GM18868 (cell line): ENCODE data around the gene ITPRID2.

Experiments
- ATAC-seq: cut with Tn5 transposase; IDR thresholded peaks from one replicate; pipeline ENCODE4 v1.9.1; 2021; ENCODE audit warnings: mild to moderate bottlenecking, moderate library complexity; ENCODE audit not compliant: unreplicated experiment

The ITPRID2 gene

DNA sequence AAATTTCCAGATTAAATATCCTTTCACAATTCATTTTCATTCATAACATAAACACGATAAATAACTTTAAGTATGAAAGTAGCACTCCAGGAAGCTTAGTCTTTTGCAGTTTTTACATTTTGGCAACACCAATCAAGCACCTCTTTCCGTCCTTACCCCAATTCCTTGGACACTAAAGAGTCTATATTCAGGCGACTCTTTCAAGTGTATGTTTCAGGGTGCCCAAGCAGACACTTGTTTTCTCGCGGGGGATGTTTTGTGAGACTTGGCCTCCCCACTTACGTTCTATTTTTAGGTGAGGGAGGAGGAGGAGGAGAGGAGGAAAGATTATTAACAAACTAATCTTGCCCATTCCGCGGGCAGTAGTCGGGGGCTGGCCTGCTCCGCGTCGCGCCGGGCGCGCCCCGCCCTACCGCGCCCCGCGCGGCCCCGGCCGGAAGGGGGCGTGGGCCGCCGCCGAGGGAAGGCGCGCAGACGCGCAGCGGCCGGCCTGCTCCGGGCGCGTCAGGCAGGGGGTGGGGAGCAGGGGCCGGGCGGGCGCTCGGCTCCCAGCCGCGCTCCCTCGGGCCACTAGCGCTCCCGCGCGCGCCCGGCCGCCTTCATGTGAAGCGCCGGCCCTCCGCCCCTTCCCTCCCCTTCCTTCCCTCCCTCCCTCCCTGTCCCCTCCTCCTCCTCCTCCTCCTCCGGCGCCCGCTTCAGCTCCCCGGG, at the start of gene ITPRID2:
ITPRID2 (plus strand) TSS at position 473 of the 708 bp plus-strand sequence. CDS start 337 bp downstream, outside the sequence.
- ATAC-seq = peak; percentile 91

DNA sequence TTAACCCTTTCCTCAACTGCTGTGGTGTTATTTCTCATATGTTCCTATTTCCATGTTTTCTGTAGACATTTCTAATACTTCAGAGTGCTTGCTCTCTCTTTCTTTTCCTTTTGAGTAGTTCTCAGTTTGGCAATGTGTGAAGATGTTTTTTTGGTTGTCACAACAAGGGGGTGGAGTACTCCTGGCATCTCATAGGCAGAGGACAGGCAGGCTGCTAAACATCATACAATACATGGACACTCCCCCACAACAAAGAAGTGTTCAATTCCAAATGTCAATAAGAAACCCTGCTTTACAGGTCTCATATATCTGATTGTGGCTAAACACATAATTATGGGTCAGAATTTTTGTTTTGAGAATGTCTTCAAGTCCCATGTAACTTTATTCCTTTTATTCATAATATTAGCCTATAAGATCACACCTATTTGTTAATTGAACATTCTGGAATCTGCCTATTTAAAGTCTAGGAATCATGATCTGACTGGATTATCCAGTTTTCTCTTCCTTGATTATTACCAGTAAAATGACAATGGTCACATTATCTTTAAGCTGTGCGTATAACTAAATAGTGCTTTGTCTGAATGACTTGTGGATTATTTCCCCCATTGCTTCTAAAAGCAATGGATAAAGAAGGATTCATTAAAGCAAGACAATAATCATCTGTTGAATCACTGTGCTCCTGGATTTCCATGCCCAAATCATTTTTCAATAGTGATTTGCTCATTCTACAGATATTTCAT, 46.8 kb upstream of the ITPRID2 start:
- ATAC-seq = no peak

DNA sequence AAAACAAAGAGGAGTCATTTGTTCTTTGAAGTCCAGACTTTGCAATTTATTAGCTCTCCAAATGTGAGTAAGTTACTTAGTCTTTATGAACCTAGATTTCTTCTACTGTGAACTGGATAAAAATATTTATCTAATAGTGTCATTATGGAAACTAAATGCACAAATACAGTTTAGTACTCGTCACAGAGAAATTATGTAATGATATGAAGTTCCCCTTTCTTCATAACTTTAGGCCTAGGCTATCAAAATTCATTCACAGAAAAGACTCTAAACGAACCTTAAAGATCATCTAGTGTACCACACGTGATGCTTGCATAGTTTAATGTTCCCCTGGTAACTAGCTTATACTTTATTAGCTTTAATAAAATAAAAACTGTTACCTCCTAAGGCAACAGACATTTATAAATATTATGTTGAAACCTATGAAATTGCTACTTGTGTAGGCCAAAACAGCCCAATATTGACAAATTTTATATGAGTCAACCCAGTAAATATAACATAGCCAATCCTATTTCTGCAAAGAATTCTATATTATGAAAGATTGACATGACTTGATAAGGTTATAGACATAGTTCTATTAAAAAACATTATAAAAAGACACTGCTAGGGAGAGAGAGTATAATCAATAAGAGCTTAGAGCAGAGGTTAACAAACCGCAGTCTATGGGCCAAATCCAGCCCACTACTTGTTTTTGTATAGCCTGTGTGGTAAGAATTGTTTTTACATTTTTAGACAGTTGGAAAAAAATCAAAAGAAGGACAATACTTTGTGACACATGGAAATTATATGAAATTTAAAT, 44.9 kb upstream of the ITPRID2 start:
- ATAC-seq = no peak

DNA sequence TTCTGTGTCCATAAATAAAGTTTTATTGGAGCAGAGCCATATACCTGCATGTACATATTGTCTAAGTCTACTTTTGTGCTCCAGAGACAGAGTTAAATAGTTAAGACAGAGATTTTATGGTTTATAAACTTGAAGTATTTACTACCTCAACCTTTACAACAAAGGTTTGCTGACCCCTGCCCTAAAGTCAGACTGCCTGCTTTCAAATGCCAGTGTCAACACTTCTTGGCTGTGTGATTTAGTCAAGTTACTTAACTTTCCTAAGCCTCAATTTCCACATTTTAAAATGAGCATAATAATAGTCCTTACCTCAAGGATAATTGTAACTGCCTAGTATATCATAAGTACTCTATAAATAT, 44.4 kb upstream of the ITPRID2 start:
- no peak for ATAC-seq

DNA sequence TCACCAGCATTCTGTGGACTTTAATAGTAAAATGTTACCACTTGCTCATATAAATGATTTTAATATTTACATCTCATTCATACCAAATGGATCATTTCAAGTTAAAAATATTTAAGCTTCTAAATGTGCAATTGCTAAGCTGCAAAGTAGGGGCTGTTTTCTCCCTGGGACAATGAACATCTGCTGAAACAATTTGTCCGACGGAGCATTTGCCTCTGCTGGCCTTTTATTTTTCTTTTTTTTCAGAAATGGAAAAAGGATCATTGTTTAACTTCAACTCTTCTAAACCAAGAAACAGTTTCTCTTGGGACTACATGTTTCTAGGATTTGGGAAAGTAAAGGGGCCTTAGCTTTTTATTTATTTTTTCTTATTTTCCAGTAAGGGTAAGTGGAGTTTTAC, 43.8 kb upstream of the ITPRID2 start:
- ATAC-seq = no peak

DNA sequence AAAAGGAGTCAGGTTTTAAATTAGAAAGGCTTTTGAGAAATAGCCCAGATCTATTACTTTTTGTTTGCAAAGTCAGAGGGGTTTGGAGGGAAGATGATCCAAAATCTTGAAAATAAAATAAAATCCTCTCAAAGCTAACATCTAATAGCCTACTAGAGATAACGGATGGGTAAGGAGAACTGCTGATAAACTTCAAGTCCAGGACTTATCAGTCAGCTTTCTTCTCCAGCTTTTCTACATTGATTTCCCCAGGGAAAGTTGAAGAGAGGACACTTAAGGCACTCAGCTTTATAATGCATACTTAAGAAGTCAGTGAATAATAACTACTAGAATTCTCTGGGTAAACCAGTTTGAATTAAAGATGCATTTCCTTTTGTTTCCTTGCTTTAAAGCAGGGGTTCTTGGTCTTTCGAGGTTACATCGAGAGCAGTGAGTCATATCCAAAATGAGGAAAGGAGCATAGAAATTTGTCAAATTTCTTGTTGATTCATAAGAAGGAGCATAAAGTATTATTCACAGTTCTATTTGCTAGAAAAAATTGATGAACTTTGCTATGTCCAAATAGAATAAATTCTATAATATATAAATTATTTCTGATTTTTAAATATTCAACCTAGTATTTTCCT, 43.2 kb upstream of the ITPRID2 start:
- no peak for ATAC-seq

DNA sequence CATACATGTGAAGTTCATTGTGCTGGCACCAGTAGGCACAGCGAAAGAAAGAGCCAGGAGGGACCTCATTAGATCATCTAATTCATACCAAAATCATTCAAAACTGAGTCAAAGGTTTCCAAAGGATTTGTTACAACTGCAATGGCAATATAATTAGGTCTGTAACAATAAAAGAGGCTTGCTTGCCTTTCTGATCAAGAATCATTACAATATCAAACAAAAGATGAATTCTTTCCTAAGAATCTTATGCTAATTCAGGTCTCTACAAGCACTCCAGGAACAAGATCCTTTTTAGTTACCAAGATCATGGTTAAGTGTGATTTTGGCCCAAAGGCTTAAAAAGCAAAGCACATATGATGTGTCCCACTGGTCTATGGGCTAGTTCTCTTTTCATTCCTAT, 41.9 kb upstream of the ITPRID2 start:
- ATAC-seq = no peak

DNA sequence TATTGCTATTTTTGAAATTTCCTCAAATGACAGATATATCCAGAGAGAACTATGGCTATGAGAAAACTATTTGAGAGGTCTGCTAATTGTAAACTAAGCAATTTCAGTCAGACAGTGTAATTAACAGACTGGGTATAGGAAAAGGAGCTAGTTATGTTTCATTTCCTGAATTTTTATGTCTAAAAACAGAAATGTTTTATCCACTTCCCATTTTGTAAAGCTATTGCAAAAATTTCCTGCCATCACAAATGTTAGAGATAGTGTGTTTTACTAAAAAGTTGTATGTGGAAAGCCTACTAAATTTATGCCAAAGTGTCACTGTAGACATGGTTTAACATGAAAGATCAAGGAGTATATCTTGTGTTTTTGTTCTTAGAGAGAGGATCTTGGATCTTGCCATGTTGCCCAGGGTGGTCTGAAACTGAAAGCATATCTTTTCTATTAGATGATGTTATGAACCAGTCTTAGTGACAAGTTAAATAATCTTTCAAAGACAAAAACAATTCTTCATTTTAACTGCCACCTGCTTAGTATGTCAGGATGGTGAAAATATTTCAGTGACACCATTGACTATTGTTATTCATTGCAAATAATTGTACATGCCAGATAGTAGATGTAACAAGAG, 40.5 kb upstream of the ITPRID2 start:
- ATAC-seq = peak; percentile 59

DNA sequence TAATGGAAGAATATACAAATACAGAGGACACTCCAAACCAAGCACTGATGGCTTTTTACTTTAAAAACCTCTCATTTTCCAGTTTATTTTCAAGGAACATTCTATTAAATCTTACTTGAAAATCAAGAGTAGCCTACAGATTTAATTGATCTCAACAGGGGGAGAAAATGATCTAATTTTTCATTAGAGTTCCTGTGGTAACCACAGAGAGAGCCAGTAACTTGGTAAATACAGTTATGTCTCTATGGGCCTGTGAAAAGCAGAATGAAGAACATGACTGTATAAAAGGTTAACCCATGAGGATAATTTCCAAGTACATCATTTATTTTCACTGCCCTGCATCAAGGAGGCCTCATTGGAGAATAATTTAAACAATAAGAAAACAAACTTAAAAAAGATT, 39.8 kb upstream of the ITPRID2 start:
- ATAC-seq = no peak

DNA sequence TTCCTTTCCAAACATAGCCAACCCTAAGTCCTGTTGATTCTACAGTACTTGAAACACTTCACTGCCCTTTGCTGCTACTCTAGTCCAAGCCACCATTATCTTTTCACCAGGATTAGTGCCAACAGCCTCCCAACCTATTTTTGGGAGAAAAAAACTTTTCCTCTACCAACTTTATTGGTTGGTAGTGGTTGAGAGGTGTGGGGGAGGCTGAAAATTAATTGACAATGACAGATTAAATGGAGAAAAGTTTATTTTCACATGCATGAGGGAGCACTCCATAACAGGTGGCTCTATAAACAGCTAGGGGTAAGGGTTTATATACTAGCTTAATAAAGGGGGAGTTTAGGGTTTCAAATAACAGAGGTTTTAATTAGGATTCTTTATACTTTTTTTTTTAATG, 37.8 kb upstream of the ITPRID2 start:
- no peak for ATAC-seq

DNA sequence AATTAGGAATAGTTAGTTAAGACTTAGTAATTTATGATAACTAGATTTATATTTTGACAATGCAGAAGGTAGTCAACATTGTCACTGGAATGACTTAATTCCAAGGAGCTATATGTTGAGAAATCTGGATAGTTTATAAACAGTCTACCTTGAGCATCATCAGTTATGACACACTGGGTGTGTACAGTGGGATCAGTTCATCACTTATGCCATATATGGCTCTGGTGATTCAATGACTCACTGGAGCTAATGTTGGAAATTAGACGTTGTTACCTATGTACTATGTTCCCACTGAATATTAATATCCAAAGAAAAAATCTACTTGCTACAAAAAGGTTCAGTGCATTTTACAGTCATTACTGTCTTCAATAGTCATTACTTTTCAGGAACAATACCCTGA, 34.0 kb upstream of the ITPRID2 start:
- ATAC-seq = no peak

DNA sequence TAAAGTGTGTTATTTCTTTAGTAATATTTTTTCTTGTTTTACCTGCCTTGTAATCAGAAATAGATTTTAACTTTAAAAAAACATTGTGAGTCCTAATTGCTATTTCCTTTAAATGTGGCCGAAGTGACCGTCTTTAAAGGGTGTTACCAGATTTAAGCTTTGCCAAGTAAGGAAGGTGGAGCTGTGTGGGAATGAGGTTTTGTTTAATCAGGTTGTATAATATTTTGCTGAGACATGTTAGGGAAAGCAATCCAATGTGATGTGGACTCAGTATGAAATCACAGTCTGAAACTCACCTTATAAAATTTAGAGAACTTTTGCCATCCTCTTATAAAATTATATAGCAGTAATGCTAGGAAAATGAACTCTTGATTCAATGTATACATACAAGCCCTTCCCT, 32.9 kb upstream of the ITPRID2 start:
- no peak for ATAC-seq

DNA sequence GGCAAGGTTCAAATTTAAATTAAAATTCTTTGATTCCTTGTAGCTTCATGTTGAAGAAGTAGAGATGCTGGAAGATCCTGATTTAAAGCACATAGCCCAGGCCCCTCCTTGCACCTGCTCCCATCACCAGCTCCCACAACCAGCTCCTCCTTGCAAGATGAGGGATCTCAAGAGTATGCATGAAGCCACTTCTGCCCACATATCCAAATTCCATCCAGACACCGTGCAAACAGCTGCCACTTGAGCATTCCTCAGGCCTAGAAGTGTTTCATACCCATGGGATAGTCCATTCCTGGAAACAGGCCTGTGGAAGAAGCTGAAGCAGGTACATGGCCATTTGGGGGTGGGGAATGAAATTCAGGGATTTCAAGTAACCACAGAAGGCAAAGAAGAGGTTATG, 32.4 kb upstream of the ITPRID2 start:
- ATAC-seq = no peak

DNA sequence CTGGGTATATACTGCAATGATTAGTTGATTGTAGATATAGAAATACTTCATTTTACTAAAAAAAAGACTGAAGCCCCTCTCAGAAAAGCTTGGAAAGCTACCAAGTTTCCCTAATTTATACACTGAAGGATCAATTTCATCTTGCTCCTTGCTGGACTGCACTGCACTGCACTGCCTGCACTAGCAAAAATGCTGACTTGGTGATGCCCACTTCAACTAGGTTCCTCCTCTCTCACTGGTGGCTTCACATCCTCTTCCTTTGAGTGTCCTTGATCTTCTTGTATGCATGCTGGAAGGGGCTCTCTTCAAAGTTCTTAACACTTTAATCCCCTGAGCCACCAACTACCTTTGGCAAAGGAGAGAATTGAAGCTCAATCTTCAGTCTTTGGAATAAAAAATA, 31.7 kb upstream of the ITPRID2 start:
- ATAC-seq = no peak

DNA sequence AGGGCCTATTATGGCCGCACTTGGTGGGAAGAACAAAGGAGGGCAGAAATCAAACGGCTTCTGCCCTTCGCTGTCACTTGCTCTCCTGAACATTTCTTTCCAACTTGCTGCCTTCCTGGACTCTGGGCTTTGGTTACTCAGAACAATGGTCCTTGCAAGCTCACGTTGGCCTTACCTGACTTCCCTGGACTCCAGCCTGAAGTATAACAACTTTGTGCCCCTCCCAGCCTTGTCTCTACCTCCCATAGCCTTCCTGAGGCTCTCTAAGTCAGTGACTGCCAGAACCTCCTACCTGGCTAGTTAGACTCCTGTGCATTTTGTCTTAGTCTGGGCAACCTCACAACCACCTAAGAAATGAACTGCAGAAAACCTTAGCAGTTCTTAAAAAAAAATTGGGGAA, 30.2 kb upstream of the ITPRID2 start:
- no peak for ATAC-seq

DNA sequence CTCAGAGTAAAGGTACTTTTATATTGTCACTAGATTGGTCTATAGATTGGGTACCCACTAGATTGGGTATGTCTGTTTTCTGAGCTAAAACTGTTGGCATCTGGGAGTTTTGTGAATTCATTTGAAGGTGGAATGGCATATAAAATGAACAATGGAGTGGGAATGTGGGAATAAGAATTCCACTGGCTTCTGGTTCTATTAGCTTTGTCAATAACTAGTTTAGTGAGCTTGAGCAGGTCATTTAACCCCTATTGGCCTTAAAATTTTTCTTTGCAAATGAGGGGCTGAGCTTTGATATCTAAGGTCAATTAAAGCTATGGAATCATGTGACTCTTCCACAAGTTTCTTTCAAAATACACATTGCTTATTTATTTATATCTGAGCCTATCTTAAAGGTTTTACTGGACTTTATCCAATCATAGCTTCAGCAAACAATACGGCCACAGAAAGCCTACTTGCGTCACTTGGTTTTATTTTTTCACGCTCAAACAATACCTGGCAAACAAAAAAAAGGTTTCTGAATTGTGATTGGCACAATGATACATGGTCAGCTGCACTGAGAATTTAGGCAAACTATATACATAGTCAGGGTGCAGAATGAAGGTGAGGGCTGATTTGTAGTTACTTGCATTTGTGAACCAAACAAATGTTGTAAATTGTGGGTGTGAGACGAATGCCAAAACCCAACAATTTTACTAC, 28.8 kb upstream of the ITPRID2 start:
- ATAC-seq = no peak

DNA sequence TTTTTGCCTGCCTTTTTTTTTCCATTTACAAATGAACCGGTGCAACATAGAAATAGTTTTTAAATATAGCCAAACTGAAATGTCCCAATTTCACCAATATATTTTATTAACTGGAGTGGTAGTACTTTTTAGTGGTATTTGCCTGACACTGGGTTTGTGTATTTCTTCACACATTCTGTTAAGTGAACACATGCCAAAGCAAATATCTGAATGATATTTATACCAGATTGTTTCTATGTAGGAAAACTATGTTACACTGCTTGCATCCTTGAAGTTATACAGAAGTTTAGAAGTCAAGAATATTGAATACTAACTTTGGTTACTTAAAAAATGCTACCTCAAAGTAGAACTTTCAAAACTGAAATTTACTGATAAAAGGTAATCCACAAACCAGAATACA, 19.4 kb upstream of the ITPRID2 start:
- no peak for ATAC-seq

DNA sequence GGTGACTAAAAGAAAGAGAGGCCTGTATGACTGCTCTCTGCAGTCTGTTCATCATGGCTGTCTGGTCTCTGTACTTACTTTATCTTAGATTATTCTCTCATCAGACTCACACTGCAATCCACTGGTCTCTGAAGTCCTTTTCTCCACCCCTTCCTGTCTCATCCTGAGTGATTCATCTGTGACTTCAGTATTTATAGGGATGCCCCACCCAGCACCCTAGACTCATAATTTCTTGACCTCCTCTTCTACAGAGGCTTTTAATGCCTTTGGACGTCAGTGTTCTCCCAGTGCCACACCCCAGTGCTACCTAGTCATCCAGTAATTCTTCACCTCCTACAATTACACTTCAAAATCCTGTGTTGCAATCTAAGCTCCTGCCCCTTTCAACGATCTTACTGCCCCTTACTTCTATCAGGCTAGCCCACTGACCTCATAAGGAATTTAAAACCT, 14.9 kb upstream of the ITPRID2 start:
- no peak for ATAC-seq

DNA sequence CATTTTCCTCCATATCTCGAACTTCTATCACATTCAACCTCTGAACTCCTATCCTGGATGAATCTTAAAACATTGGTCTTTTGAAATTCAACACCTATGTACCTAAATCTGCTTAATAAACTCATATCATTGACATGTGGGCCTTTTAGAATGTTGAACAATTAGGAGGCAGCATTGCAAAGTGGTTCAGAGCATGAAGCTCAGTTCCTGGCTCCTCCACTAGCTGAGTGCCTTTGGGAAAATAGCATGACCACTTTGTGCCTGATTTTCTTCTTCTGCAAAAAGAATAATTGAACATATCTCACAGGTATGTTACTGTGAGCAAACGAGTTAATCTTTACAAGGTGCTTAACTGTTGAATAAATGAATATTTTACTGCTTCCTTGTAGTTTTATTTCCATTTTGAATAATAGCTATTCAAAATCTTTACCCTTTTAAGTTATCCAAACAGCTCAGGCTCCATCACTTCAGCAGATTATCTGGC, 14.3 kb upstream of the ITPRID2 start:
- no peak for ATAC-seq

DNA sequence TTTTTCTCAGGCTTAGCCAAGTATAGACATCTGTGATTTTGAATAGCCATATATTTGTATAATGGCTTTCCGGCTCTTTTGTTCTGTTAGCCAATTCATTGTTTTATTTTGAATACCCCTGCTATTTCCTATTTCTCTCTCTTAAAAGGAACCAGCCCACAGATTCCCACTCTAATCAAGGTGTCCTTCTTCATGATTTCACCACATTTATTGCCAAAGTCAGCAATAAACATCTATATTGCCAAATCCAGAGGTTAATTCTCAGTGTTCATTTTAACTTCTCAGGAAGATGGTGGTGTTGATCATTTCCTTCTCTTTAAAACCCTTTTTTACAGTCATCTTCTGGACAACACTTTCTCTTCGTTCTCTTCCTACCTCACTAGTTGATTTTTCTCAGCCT, 13.1 kb upstream of the ITPRID2 start:
- no peak for ATAC-seq
